GM18951 (cell line): ENCODE results near the gene RNF7.

Experiments used
- POLR2A ChIP-seq: IDR thresholded peaks from 4 replicates; pipeline ENCODE4 v1.6.1; 2011; ENCODE audit warnings: mild to moderate bottlenecking; ENCODE audit not compliant: insufficient read length, insufficient read depth; ENCODE audit errors: extremely low read depth
- in situ Hi-C: fragments of 300-500 bp; cut with MboI; formaldehyde crosslinking; loops from one replicate; pipeline ENCODE4 v1.12.0; 2022; ENCODE audit warnings: low sequenced_read_pairs, mixed read lengths, inconsistent platforms; ENCODE audit not compliant: unreplicated experiment

Gene RNF7

DNA sequence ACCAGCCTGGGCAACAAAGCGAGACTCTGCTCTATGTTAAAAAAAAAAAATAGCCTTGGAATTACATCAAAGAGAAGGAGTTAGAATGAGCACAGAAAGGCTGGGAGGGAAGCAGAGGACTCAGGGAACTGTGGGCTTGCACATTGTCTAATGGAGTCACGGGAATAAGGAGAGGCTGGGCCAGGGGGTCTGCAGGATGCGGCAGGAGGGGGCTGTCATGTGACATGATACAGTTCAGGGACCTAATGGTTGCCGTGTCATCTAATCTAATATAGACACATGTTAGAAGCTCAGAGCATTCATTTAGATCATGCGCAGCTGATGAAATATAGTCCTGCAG is 57.6 kb downstream of the RNF7 start:
- no peak for TF ChIP-seq POLR2A
- in situ Hi-C loops, result no loop called here

DNA sequence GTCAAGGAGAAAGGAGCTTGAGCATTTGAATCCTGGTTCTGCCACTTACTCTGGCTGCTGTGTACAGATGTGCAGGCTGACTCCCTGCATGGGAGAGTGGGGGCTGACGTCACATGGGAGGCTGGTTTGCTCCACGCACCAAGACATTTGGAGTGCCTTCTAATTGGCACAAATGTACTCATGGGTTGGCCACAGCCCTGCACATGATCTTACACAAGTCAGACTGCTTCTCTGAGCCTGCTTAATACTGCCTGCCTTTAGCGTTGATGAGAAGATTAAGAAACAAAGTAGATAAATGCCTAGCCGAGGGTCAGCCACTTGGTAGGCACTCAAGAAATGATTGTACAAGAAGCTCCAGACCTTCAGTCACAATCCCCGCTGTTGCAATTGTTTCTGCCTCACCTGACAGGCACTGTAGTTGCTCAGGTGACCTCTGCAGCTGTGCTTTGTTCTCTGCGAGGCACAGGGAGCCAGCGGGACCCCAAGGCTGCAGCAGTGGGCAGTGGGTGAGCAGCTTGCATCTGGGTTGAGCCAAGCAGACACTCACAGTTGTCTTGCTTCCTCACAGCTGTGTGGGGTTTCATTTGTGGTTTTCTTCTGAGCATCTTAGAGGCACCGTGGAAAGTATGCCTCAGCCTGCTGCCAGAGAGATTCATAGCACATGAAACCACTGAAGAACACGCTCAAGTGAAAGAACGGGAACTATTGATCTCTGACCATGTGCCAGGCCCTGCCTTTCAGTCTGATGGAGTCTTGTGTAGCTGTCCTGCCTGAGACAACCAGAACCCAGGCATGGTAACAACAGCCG is 58.2 kb downstream of the RNF7 start:
- no peak for TF ChIP-seq POLR2A
- in situ Hi-C loops, result no loop called here
